Endothelial cell of umbilical vein (primary cell): ENCODE results near the gene C7orf25. TPM values are rescaled to one million over a fixed set of nuclear protein-coding genes. Genes with fewer than 3 reads are reported as not detected.

ENCODE experiments used
- BruUV-seq: library from RNA; stranded (reverse); fragments of 400-500 nt; replicated peaks from 2 replicates; lab custom pipeline; 2021; lab: Mats Ljungman, UMichigan
- CTCF ChIA-PET: fragments of 300-600, 350-600 bp; sonication (Branson Sonifier 250); formaldehyde crosslinking; loops from one replicate; lab custom pipeline; 2021; ENCODE audit warnings: antibody characterized with exemption, inconsistent platforms; lab: Charles Lee
- POLR2A ChIA-PET: fragments of 300-600, 350-600 bp; sonication (Branson Sonifier 250); formaldehyde crosslinking; loops from one replicate; lab custom pipeline; 2021; ENCODE audit warnings: antibody characterized with exemption, inconsistent platforms; lab: Charles Lee
- DNase-seq: peaks from one replicate; pipeline ENCODE4 v3.0.0-alpha.2; 2011; ENCODE audit warnings: low read depth, low spot score
- FAIRE-seq: peaks from 2 replicates; lab custom pipeline; 2011; peaks lifted over from hg19 to GRCh38; lab: Jason Lieb, UNC
- H2AFZ ChIP-seq: 2 replicates; pipeline ENCODE4 v1.6.0; 2012; ENCODE audit warnings: low read depth, low read length, control low read depth, inconsistent platforms
- H3K27ac ChIP-seq: 2 replicates; pipeline ENCODE4 v1.5.1; 2011; ENCODE audit warnings: low read depth, mild to moderate bottlenecking, control low read depth, low read length, moderate library complexity; ENCODE audit not compliant: insufficient read depth
- H3K27me3 ChIP-seq, 2 experiments: 2 replicates each; pipeline versions ENCODE4 v1.6.0 to v1.6.1; 2011; ENCODE audit warnings: low read length in 2 of 2, mixed read lengths in 1 of 2; ENCODE audit not compliant: control insufficient read depth in 2 of 2, insufficient read depth in 2 of 2
- H3K36me3 ChIP-seq, 2 experiments: 2 replicates in 1 of 2; 3 replicates in 1 of 2; pipeline ENCODE4 v1.5.1; 2011; ENCODE audit warnings: low read length in 2 of 2, mild to moderate bottlenecking in 1 of 2, moderate library complexity in 1 of 2; ENCODE audit not compliant: control insufficient read depth in 2 of 2, insufficient read depth in 2 of 2; ENCODE audit errors: extremely low read depth in 1 of 2
- H3K4me1 ChIP-seq: 3 replicates; pipeline ENCODE4 v1.5.1; 2011; ENCODE audit warnings: mild to moderate bottlenecking, low read length; ENCODE audit not compliant: control insufficient read depth, insufficient read depth; ENCODE audit errors: extremely low read depth
- H3K4me2 ChIP-seq: 2 replicates; pipeline ENCODE4 v1.6.1; 2011; ENCODE audit warnings: low read length, control low read depth, mixed read lengths; ENCODE audit not compliant: insufficient read depth
- H3K4me3 ChIP-seq, 3 experiments: fragments of 200-600 bp in 1 of 3; sonication (generic), shearing (Covaris generic) in 1 of 3; replicated peaks in 1 of 3; 2 replicates each; pipeline ENCODE4 v1.5.1; 2011 to 2016; ENCODE audit warnings: control low read depth in 3 of 3, low read length in 3 of 3, mild to moderate bottlenecking in 2 of 3, inconsistent platforms in 1 of 3, low read depth in 1 of 3, moderate library complexity in 1 of 3; ENCODE audit not compliant: insufficient read depth in 1 of 3
- H3K79me2 ChIP-seq: 2 replicates; pipeline ENCODE4 v1.6.0; 2012; ENCODE audit warnings: low read length, inconsistent platforms; ENCODE audit not compliant: control insufficient read depth, insufficient read depth
- H3K9ac ChIP-seq: replicated peaks from 2 replicates; pipeline ENCODE3; 2011; ENCODE audit warnings: low read length, control low read depth; ENCODE audit not compliant: insufficient read depth; ENCODE audit errors: extremely low read depth
- H3K9me1 ChIP-seq: replicated peaks from 3 replicates; pipeline ENCODE4 v1.6.0; 2011; ENCODE audit warnings: mild to moderate bottlenecking, low read length; ENCODE audit not compliant: control insufficient read depth, insufficient read depth; ENCODE audit errors: extremely low read depth
- H3K9me3 ChIP-seq: replicated peaks from 2 replicates; pipeline ENCODE4 v1.5.1; 2012; ENCODE audit warnings: low read length, inconsistent platforms; ENCODE audit not compliant: control insufficient read depth, insufficient read depth
- H4K20me1 ChIP-seq: replicated peaks from 2 replicates; pipeline ENCODE3; 2011; ENCODE audit warnings: mild to moderate bottlenecking, low read length; ENCODE audit not compliant: control insufficient read depth, insufficient read depth; ENCODE audit errors: extremely low read depth
- EZH2 ChIP-seq: IDR thresholded peaks from 2 replicates; pipeline ENCODE4 v1.6.1; 2012; ENCODE audit warnings: borderline replicate concordance, low read depth, mild to moderate bottlenecking, moderate library complexity, low read length, inconsistent platforms; ENCODE audit not compliant: severe bottlenecking
- FOS ChIP-seq: IDR thresholded peaks from 2 replicates; pipeline ENCODE4 v1.6.1; 2011; ENCODE audit warnings: mild to moderate bottlenecking, low read length, moderate library complexity, borderline replicate concordance; ENCODE audit not compliant: insufficient read depth
- GATA2 ChIP-seq: IDR thresholded peaks from 2 replicates; pipeline ENCODE4 v1.7.0; 2011; ENCODE audit warnings: low read depth, mild to moderate bottlenecking, moderate library complexity, mixed read lengths, low read length; ENCODE audit not compliant: insufficient read length, insufficient read depth
- JUN ChIP-seq: IDR thresholded peaks from 2 replicates; pipeline ENCODE4 v1.6.1; 2011; ENCODE audit warnings: borderline replicate concordance, low read depth; ENCODE audit not compliant: insufficient read length, insufficient read depth
- MYC ChIP-seq: IDR thresholded peaks from one replicate; pipeline ENCODE4 v1.6.1; 2011; ENCODE audit warnings: mild to moderate bottlenecking, low read depth, low read length
- POLR2A ChIP-seq: IDR thresholded peaks from 2 replicates; pipeline ENCODE4 v1.6.1; 2012; ENCODE audit warnings: low read depth, mild to moderate bottlenecking, control low read depth, low read length
- POLR2AphosphoS5 ChIP-seq: IDR thresholded peaks from 2 replicates; pipeline ENCODE4 v1.6.1; 2012; ENCODE audit warnings: low read depth, mild to moderate bottlenecking, control low read depth, low read length, moderate library complexity; ENCODE audit not compliant: insufficient read depth
- dilution Hi-C: fragments of 300-500 bp; cut with MboI; formaldehyde crosslinking; loops from one replicate; pipeline ENCODE4 v1.15.0; 2019; ENCODE audit warnings: low sequenced_read_pairs; ENCODE audit not compliant: extremely low pct_ligation_motif_present
- intact Hi-C: fragments of 100-400 bp; cut with micrococcal nuclease; formaldehyde crosslinking; loops from one replicate; pipeline ENCODE4 v1.10.0; 2022
- polyA plus RNA-seq, 4 experiments: library from polyadenylated mRNA; depleted of rRNA in 3 of 4; stranded (reverse) in 3 of 4; unstranded in 1 of 4; fragments of >200 nt; gene quantifications; 2 replicates each; pipeline versions ENCODE4 v1.2.1 to v1.2.3, GENCODE V29; 2011 to 2012; ENCODE audit warnings: missing spikeins in 1 of 4
- total RNA-seq: library from RNA; stranded (reverse); gene quantifications from 2 replicates; pipeline ENCODE4 v1.2.3, GENCODE V29; 2021
- TF ChIP-seq, protein P1 (sequence below), 2 donors: IDR thresholded peaks; 1 replicate in 1 of 2; 2 replicates in 1 of 2; pipeline ENCODE4 v1.5.1; 2011; ENCODE audit warnings: low read length in 2 of 2, mild to moderate bottlenecking in 2 of 2, moderate library complexity in 2 of 2, control low read depth in 1 of 2, inconsistent platforms in 1 of 2, low read depth in 1 of 2; ENCODE audit not compliant: insufficient read depth in 1 of 2; ENCODE audit errors: extremely low read depth in 1 of 2
- TF ChIP-seq, protein P2 (sequence below): IDR thresholded peaks from 2 replicates; pipeline ENCODE4 v1.6.1; 2011; ENCODE audit not compliant: insufficient read depth, insufficient read length

Gene C7orf25
- total and polyA plus RNA-seq, 2 donors (not counting 3 experiments of a cell fraction or from before 2014, with no cell fraction given) = 1.4 to 4.5 TPM

DNA sequence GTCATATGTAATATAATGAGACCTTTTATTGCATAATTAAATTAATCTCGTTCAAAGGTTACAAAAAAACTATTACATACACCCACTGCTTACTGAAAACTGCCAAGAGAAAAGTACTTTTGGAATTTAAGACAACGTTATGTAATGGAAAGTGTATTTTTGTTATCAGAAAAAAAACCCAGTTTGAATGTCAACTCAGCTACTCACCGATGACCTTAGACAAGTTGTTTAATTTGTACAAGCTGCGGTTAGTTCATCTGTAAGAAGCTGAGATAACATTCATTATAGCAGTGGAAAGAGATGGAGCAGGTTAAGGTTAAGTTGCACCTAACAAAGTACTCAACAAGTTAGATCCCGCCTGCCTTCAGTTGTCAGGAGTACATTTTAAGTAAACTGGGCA, 19.0 kb upstream of the C7orf25 start:
- Histone ChIP-seq H3K9ac (peak overlapping the region; percentile 87), H3K9me1 (no peaks in the 10 kb centered on the region), H3K4me3 (peak overlapping the region; percentile 54 to 95 (median 82)), H3K4me2 (peak overlapping the region; percentile 90), H2AFZ (no peak overlapping the region), H3K27me3 (no peaks in the 10 kb centered on the region), H3K9me3 (no peaks in the 10 kb centered on the region), H3K79me2 (peaks cover 79% of the 10 kb centered on the region), H3K4me1 (peaks cover 29% of the 10 kb centered on the region), H3K36me3 (peaks cover 0 to 13% of the 10 kb centered on the region in 2 experiments), H3K27ac (no peak overlapping the region), H4K20me1 (no peaks in the 10 kb centered on the region)
- ChIA-PET POLR2A (no interaction called here), CTCF (interaction anchor here (1.0 kb wide), 2 partner anchors 10 to 19 kb away, joined by 3 to 6 read pairs; partner anchors contain the start of gene C7orf25)
- TF ChIP-seq EZH2 (no peak), FOS (no peak), GATA2 (no peak), JUN (no peak), POLR2A (no peak), POLR2AphosphoS5 (no peak), MYC (no peak)
- TF ChIP-seq, protein P1, sequence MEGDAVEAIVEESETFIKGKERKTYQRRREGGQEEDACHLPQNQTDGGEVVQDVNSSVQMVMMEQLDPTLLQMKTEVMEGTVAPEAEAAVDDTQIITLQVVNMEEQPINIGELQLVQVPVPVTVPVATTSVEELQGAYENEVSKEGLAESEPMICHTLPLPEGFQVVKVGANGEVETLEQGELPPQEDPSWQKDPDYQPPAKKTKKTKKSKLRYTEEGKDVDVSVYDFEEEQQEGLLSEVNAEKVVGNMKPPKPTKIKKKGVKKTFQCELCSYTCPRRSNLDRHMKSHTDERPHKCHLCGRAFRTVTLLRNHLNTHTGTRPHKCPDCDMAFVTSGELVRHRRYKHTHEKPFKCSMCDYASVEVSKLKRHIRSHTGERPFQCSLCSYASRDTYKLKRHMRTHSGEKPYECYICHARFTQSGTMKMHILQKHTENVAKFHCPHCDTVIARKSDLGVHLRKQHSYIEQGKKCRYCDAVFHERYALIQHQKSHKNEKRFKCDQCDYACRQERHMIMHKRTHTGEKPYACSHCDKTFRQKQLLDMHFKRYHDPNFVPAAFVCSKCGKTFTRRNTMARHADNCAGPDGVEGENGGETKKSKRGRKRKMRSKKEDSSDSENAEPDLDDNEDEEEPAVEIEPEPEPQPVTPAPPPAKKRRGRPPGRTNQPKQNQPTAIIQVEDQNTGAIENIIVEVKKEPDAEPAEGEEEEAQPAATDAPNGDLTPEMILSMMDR (IDR thresholded peaks at IDR 0.05; ENCODE audit: extremely low read depth in 1 of 2, insufficient read depth in 1 of 2, low read depth in 1 of 2, low read length in 2 of 2) = no peak
- TF ChIP-seq, protein P2, sequence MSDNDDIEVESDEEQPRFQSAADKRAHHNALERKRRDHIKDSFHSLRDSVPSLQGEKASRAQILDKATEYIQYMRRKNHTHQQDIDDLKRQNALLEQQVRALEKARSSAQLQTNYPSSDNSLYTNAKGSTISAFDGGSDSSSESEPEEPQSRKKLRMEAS = no peak
- no TSS peak for BruUV-seq
- peak; percentile 33 for FAIRE-seq
- intact Hi-C loops (loop anchor here (5.0 to 10.0 kb wide), 2 partner anchors 654 to 989 kb away; partner anchors contain the start of gene STK17A), dilution Hi-C loops (no loop called here)
- DNase-seq = peak; percentile 24
